Measurements from ENCODE around the gene IL20RA.
A peak's percentile ranks its signal among the peaks of the same experiment; 100 is the strongest.

IL20RA gene

DNA sequence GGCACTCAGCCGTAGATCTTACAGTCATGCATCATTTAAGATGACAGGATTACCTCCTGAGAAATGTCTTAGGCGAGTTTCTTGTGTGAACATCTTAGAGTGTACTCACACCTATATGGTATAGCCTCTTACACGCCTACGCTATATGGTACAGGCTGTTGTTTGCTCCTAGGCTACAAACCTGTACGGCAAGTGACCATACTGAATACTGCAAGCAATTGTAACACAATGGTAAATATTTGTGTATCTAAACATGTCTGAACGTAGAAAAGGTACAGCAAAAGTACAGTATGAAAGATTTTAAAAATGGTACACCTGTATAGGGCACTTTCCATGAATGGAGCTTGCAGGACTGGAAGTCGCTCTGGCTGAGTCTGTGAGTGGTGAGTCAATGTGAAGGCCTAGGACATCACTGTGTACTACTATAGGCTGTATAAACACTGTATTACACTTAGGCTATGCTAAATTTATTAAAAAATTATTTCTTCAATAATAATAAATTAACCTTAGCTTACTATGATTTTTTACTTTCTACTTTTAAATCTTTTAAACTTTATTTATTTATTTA lies 541 bp upstream of the IL20RA start:
- no peak for DNase-seq (ENCODE audit: low read depth)

DNA sequence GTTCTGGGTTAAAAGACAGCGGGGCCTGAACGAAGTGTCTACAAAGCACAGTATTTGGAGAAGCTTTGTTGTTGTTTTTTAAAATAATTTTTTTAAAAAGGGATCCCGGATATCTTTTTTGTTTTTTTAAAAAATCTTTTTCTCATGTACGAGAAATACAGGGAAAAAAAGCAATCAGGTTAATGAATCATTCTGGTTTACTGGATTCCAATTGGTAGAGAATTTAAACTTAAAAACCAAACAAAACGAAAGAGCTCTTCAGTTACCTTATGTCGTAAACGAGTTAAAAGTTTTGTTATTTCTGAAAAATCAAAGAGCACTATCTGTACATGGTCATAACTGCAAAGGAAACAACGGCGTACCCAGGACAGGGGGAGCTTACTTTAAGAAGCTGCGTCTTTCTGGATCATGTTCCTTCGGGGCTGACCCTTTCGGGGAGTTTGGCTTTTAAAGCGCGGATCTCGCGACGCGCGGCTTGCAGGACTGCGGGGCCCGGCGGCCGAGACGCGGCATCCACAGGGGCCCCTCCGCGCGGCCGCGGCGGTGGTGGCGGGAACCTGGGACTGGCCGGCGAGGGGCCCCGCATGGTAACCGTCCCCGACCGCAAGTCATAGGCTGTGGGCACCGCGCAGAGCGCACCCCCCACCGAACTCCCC lies 927 bp downstream of the IL20RA start:
- peak; percentile 6 for DNase-seq (ENCODE audit: low read depth)

- no peak for DNase-seq (ENCODE audit: low read depth)
Observed at GRCh38 chr6:137040393-137040792, 4.4 kb downstream of the IL20RA start.

GRCh38 chr6:137039010-137039409 lies 5.8 kb downstream of the IL20RA start:
- no peak for DNase-seq (ENCODE audit: low read depth)

DNA sequence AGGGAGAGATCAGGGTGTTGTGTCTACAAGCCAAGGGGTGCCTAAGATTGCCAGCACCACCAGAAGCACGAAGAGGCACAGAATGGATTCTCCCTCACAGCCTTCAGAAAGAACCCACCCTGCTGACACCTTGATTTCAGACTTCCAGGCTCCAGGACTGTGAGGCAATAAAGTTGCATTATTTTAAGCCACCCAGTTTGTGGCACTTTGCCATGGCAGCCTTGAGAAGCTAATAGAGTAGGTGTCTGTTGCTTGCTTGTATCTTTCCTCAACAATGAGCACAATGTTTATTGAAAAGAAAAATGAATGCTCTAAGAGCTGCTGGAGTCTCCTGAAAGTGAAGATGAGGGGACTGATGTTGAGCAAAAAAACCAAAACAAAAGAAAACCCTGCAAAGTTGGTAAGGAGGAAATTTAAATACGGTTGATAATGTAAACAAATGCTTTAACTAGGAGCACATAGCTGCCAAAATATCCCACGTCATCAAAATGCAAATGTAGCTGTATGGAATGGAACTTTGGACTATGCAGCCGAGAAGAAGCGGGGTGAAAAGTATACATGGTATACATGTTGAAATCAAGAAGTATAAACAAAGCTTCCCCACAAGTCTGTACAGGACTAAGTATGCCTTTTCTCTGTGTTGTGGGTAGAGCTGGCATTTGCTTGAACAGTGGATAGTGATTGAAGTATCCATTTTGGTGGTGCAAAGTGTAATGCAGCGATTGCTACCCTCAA lies 8.0 kb downstream of the IL20RA start:
- DNase-seq (ENCODE audit: low read depth): no peak

DNA sequence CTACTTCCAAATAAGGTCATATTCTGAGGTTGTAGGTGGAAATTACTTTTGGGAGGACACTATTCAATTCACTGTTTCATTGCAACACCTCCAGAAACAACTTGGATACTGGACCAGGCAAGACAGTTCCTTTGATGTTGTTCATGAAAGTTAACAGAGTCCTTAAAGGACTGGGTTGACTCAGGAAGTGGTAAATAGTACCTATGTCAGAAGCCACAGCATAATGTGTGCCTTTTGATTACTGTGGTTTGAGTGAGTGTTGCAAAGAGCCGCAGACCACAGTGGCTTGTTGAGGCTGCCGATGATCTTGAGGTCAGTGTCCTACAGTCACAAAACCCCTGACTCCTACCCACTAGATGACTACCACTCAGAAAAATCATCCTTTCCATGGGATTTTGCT lies 10.9 kb downstream of the IL20RA start:
- DNase-seq (ENCODE audit: low read depth): no peak

- DNase-seq (ENCODE audit: low read depth): no peak
Observed at GRCh38 chr6:137031122-137031521, 13.6 kb downstream of the IL20RA start.

- DNase-seq (ENCODE audit: low read depth): no peak
Observed at GRCh38 chr6:137028912-137029311, 15.9 kb downstream of the IL20RA start.

- DNase-seq (ENCODE audit: low read depth): no peak
Observed at GRCh38 chr6:137025786-137026730, 18.7 kb downstream of the IL20RA start.

- no peak for DNase-seq (ENCODE audit: low read depth)
Observed at GRCh38 chr6:137024237-137024990, 20.4 kb downstream of the IL20RA start.

DNA sequence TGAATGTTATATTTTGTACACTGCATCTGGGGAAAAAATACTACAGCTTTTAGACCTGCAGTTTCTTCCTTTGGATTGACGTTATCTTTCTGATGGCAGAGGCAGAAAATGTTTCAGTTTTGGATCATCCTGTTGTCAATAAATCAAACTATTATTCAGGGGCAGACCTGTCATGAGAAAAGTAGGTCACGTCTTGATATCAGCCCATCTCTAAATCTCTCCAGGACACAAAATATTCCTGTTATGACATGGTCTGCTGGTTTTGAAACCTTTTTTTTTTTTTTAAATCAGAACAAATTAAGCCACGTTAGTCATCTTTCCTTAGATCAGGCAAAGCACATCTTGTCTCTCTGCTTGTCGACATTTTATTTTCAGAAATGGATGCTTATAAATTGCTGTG lies 24.0 kb downstream of the IL20RA start:
- no peak for DNase-seq (ENCODE audit: low read depth)

GRCh38 chr6:137019476-137020272 lies 25.1 kb downstream of the IL20RA start:
- no peak for DNase-seq (ENCODE audit: low read depth)

GRCh38 chr6:137017081-137017480 lies 27.7 kb downstream of the IL20RA start:
- no peak for DNase-seq (ENCODE audit: low read depth)

- no peak for DNase-seq (ENCODE audit: low read depth)
Observed at GRCh38 chr6:137016356-137016755, 28.4 kb downstream of the IL20RA start.

DNA sequence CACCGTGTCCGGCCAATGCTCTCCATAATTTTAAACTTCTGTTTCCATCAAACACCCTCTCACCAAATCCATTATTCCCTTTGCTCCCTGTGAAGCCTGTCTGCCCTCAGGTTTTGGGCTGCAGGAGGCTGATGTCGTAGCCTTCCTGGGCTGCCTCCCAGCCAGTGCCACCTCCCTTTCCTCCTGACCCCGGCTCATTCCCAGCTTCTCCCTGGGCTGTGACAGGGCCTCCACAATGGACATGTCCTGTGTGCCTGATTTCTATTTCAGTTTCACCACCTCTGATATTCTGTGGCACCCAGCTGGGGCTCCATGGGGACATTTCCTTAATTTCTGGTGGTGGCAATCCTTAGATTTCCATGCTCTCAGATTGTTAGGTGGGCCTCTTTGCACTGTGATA lies 28.8 kb downstream of the IL20RA start:
- no peak for DNase-seq (ENCODE audit: low read depth)

DNA sequence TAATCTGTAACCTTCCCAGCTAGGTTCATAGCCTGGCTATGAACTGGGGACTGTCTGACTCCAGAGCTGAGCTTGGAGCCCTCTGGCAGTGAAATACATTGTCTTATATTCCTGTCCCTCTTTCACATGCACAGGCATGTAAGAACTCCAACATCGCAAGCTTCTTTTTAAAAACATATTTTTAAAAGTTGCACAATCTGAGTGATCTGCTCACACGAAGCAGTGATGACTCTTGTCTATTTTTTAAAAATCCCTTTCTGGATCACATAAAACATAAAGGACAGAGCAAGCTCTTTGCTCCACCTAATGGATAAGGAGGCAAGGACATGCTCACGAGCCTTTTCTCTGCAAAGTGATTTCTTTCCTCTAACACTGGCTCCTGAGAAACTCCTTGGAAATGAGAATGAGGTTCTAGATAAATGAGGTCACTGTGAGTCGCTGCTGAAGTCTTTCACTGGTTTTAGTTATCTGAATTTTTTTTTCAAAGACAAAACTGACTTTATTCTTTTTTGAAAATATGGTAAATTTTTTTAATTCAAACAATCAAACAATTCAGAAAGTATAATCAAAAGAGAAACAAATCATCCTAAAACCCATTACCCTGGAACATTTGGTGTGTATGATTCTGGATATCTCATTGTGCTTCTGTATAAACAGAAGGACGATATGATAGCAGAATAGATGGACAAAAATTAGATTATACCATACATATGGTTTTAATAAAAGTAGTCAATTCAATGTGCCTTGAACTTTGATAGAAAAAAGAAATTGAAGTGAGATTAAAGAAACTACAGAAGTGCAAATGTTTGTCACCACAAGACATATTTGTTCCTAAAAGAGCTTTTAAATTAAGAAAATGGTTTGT lies 30.8 kb downstream of the IL20RA start:
- peak; percentile 34 for DNase-seq (ENCODE audit: low read depth)

- DNase-seq (ENCODE audit: low read depth): peak; percentile 39
Observed at GRCh38 chr6:137013031-137013430, 31.7 kb downstream of the IL20RA start.

- DNase-seq (ENCODE audit: low read depth): no peak
Observed at GRCh38 chr6:137011406-137011805, 33.4 kb downstream of the IL20RA start.

DNA sequence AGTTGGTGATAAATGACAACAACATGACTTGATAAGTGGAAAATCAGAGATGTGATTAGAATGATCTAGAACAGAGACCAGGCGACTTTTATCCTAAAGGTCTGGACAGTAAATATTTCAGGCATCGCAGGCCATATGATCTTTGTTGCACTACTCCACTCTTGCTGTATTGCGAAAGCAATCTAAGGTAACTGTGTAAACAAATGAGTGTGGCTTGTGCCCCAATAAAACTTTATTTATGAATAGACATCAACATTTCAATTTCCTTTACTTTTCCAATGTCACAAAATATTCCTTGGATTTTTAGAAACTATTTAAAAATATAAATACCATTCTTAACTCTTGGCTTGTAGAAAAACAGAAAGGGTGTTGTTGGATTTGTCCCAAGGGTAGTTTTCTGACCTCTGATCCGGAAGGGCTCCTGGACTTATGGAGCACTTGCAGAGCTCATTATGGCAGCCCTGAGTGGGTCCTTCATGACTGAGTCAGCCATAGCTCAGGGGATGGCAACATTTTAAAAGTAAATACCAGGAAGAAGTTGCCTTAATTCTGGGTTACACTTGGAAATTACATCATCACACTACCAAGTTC lies 34.5 kb downstream of the IL20RA start:
- DNase-seq (ENCODE audit: low read depth): no peak
